Inflammatory macrophage (primary cell): ENCODE results near the gene B4GALNT4.
"Not testable (repeated sequence)": the region's sequence is repeated elsewhere in the genome, so short reads cannot be mapped to it uniquely, and the experiment has no call there.

Experiments
- DNase-seq, 2 donors: peaks; one replicate each; pipeline ENCODE4 v3.0.0-alpha.2; 2020 to 2022

Gene B4GALNT4

DNA sequence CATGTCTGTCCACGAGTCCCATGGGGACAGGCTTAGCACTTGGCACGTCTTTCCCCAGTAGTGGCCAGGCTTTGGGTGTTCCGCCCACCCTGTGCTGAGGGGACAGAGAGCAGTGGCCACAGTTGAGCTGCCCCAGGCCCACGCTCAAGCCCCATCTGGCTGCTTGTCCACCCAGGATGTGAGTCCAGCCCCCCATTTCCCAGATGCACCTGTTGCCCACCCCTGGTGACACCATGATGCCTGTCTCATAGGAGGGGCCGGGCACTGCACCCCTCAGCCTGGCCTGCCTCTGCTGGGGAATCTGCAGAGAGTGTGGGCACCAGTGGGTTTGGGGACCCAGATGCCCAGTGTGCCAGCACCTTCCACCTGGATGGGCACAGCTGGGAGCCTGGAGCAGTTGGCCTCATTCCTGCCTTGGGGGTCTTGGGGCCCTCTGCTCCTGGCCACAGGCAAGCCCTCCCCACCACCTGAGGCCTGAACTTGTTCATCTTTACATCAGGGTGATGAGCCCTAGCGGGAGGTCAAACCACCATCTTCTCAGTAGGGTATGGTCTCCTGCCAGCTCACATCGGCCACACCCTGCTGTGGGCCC, 39.8 kb downstream of the B4GALNT4 start:
- no peak for DNase-seq

- no peak for DNase-seq
These were observed 40.5 kb downstream of the B4GALNT4 start for GRCh38 chr11:409600-410483.

GRCh38 chr11:410711-411110, 41.4 kb downstream of the B4GALNT4 start:
- DNase-seq, result not testable (repeated sequence)

DNA sequence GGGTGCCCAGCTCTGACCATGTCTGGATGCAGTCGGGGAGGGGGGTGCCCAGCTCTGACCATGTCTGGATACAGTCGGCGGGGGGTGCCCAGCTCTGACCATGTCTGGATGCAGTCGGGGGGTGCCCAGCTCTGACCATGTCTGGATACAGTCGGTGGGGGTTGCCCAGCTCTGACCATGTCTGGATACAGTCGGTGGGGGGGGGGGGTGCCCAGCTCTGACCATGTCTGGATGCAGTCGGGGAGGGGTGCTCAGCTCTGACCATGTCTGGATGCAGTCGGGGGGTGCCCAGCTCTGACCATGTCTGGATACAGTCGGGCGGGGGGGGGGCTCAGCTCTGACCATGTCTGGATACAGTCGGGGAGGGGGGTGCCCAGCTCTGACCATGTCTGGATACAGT, 42.2 kb downstream of the B4GALNT4 start:
- DNase-seq, result not testable (repeated sequence)

DNA sequence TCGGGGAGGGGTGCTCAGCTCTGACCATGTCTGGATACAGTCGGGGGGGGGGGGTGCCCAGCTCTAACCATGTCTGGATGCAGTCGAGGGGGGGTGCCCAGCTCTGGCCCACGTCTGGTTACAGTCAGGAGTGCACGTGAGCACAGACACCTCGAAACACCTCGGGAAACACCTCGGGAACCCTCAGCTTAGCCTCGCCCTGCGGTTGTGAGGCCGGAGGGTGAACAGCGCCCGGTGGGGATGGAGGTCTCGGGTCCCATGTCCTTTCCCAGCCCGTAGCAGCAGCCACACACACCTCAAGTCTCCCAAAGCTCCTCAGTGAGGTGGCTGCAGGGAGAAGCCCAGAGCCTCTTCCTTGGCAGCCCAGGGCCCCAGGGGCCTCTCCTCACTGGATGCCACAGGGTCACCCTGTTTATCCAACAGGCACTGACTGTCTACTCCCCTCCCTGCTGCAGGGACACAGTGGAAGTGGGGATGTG, 43.4 kb downstream of the B4GALNT4 start:
- DNase-seq, result no peak

- DNase-seq, result no peak
These were observed 44.1 kb downstream of the B4GALNT4 start for GRCh38 chr11:413120-414081.

DNA sequence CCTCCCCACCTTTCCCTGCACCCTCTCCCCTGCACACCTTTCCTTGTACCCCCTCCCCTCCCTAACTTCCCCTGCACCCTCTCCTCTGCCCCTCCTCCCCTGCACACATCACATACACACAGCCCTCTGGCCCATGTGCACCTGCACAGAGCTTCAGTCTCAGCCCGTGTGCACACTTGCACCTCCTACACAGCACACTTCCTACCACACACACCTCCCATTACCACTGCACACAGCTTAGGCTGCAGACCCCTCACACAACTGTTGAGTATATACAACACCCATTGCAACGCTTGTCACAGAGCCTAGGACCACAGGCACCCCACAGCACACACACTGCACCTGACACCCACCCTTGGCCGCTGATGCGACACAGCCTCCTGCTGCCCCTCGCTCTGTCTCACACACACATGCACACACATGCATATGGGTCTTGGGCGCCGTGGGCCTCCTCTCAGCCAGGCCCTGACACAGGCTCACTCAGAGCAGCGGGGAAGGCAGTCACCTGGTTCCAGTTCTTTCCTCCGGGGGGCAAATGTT, 45.1 kb downstream of the B4GALNT4 start:
- DNase-seq, result no peak

DNA sequence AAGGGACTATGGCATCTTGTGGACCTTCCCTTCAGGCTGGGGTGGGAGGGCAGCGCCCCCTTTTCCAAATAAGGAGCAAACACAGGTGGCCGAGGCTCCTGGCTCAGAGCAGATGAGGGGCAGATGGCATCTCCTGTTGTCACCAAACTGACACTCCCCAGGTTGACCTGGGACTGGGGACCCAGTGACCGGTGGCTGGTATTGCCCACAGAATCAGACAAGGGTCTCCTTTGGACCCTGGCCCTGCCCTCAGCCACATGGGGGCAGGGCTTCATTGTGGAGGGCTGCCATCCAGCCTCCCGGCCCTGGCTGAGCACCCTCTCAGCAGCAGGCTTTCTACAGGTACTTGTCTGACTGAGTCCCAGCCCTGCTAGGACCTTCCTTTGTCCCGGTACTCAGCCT, 46.3 kb downstream of the B4GALNT4 start:
- no peak for DNase-seq

DNA sequence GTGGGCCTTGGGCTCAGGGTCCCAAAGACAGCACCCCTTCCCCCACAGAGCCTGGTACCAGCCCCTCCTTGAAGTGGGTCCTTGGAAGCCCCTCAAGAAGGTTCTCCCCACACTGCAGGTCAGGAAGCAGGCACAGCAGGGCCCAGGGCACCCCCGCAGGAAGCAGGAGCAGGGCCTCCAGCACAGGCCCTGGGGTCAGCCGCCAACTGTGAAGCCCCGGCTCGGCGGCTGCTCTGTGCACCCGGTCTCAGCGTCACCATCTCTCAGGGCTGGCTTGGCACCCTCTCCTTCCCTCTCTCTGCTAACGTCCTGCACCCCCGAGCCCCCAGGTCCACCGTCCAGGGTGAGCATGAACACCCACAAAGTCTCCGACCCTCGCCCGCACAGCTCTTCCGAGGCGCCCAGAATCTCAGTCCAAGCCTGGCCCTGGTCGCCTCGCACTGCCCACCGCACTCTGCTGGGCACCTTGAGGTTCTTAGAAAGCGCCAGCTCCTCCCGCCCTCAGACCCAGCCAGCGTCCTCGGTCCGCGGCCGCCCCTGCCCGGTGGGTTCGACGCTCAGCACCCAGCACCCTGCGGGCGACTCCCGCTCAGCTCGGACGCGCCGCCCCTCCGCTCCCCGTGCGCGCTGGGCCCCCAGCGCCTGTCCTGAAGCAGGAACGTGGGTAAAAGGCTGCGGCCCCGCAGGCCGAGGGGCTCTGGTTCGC, 46.9 kb downstream of the B4GALNT4 start:
- no peak for DNase-seq

DNA sequence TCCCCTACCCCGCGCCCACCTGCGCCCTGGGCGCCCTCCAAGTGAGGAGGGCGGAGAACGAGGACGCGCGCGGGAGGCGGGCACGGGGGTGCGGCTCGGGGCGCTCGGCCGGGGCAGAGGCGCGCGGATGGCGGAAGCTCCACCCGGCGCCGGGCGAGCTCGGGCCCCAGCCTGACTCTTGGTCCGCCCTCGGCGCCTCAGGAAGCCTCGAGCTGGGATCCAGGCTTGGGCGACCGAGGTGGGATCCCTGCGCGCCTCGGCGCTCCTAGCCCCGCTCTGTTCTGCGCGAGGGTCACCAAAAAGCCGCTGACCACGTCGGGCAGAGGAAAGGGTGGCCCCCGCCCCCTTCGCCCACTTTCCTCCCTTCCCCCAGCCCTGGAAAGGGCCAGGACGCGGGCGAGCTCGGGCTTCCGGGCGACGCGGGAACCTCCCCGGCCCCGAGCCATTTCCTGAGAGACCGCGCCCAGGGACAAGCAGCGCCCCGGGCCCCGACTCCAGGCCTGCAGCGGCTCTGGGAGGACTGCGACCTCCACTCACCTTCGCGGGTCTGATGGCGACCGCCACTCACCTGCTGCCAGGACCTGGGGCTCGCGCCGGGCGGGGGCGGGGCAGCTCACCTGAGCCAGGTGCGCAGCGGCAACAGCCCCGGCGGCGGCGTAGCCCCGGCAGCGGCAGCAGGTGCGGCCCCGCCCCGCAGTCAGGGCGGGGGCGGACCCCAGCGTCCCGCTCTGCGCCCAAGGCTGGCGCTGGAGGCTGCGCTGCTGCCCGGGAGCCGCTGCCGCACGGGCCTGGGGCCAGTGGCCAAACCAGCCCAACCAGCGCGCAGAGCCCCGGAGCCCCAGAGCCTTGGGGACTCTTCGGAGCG, 47.7 kb downstream of the B4GALNT4 start:
- DNase-seq, result peak; percentile 54 to 61

DNA sequence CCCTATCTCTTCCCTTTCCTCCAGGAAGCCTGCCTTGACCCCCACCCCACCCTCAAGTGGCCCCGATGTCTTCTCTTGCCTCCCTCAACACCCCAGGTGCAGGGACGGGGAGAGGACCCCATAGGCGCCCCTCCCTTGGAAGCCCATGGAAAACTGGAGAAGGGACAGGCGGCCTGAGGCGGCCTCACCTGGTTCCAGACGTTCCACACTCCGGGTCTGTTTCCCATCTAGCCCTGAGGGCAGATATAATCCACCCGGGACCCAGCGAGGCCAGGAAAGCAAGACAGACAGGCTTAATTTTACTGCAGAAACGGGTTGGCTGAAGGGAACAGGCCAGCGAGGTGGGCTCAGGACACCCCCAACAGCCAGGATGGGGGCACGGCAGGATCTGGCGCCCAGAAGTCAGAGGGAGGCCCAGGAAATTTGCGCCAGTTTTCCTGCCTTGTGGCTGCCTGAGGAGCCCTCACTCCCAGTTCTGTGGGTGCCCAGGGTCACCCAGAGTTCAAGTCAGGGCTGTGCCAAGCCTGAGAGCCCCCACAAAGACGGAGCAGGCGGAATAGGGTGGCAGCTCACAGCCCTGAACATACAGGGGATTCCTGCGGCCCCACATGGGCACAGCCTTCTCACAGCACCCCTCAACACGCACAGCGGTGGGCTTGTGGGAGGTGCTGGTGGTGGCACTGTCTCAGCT, 48.5 kb downstream of the B4GALNT4 start:
- no peak for DNase-seq

DNA sequence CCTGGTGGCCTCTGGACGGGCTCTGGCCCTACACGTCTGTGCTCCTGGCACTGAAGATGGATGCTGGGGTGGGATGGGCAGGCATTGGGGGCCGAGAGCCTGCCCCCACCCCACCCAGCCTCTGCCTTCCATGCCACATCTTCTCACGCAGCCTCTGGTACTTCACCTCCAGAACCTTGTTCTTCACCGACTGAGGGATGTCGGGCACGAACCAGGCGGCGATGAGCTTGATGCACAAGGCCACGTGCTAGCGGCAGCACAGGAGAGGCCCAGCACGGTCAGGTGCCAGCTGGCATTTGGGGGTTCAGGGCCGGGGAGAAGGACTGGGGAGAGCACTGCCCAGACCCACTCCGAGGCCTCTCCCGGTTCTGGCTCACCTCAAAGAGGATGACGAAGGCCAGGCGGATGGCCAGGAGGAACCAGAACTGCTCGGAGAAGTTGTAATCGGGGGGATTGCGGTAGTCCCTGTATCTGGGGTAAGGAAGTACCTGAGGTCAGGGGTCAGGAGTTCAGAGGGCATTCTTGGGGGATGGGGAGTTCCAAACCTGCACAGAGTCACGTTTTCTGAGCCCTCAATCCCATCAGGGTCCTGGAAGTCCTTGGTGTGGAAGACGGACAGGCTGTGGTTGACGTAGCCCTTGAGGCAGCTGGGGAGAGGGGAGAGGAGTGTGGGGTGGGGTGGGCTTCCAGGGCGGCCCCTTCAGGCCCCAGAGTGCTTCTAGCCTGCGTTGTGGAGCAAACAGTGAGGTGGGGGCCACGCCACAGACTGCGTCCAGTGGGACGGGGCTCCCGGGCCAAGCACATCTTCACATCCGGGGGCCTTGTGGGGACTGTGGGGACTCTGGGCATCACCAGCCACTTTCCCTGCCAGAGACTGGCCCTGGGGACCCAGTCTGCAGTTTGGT, 49.3 kb downstream of the B4GALNT4 start:
- no peak for DNase-seq

DNA sequence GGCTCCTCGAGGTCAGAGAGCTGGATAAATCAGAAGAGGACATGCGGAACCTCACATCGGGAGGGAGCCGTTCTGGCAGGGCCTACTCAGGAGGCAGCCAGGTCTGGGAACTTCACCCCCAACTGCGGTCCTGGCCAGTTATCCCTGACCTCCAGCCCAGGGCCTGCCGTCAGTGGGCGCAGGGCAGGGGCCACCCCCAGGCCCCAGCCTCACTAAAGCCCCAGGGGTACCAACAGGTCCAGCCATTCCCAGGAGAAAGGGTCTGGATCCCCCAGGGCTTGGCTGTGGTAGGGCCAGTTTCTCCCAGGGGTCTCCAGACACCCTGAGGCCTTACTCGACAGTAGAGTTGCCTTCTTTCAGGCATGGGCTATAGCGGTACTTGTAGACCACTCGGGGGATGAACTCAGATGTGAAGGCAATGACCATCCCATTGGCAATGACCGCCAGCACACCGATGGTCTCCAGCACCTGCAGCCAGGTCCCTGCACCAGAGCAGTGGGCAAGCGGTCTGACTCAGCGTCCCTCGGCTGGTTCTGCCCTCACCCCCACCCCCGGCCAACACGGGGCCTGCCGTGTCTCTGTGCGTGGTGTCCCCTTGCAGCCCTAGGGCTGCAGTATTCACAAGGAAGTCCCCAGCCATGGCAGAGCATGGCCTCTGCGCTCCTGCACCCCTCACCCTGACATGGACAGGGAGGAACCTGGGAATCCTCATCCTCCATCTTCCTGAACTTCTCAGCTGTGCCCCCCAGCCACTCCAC, 50.1 kb downstream of the B4GALNT4 start:
- DNase-seq, result no peak

- DNase-seq, result no peak
These were observed 51.0 kb downstream of the B4GALNT4 start for GRCh38 chr11:420054-420910.

GRCh38 chr11:420911-421321, 51.6 kb downstream of the B4GALNT4 start:
- DNase-seq, result no peak

GRCh38 chr11:422249-422656, 53.0 kb downstream of the B4GALNT4 start:
- DNase-seq, result no peak

GRCh38 chr11:424232-424631, 54.9 kb downstream of the B4GALNT4 start:
- DNase-seq, result no peak
